ENCODE measurements around the gene SLC25A12.

DNA sequence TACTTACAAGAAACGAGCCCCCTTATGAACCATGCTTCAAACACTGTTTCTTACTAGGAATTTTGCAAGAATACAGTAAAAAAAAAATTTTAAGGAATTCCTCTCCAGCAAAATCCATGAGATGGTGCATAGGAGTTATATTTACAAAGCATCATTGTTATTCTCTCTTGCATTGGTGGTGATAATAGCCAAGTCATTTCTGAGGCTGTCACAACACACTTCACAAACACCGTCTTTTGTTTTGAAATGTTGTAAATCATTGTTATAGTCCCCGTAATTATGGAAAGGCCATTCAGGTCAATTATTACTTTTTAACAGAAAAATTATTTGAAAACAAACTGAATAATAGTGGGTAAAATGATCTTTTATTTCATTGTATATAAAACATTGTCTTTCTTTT, 146.7 kb downstream of the SLC25A12 start:
- TF ChIP-seq EZH2 (optimal IDR thresholded peaks at IDR 0.05; ENCODE audit: low read depth, low read length): no peak
- TF ChIP-seq, protein P1, sequence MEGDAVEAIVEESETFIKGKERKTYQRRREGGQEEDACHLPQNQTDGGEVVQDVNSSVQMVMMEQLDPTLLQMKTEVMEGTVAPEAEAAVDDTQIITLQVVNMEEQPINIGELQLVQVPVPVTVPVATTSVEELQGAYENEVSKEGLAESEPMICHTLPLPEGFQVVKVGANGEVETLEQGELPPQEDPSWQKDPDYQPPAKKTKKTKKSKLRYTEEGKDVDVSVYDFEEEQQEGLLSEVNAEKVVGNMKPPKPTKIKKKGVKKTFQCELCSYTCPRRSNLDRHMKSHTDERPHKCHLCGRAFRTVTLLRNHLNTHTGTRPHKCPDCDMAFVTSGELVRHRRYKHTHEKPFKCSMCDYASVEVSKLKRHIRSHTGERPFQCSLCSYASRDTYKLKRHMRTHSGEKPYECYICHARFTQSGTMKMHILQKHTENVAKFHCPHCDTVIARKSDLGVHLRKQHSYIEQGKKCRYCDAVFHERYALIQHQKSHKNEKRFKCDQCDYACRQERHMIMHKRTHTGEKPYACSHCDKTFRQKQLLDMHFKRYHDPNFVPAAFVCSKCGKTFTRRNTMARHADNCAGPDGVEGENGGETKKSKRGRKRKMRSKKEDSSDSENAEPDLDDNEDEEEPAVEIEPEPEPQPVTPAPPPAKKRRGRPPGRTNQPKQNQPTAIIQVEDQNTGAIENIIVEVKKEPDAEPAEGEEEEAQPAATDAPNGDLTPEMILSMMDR (IDR thresholded peaks at IDR 0.05; ENCODE audit: low read length): no peak
